ENCODE results near the gene C1QTNF7. TPM values are rescaled to one million over a fixed set of nuclear protein-coding genes. Genes with fewer than 3 reads are reported as not detected.

C1QTNF7 gene
- total RNA-seq, 1 experiment from 2014 or later, result not detected

GRCh38 chr4:15425520-15425919 lies 2.3 kb upstream of the C1QTNF7 start:
- no peaks in the 10 kb centered on the region for H3K79me2 ChIP-seq (ENCODE audit: insufficient read depth, low read length)
- no peak for DNase-seq (ENCODE audit: low read depth, low spot score)
- ChIA-PET POLR2A (no interaction called here), RAD21 (ENCODE audit: low non-redundant PET in 1 of 2, low total read pairs in 2 of 2, uncharacterized antibody in 2 of 2, unreplicated experiment in 2 of 2) (no interaction called here), CTCF (no interaction called here)
- BruUV-seq (replicated peaks), result no TSS peak
- intact Hi-C loops (cut with micrococcal nuclease), result no loop called here
- no peaks in the 10 kb centered on the region for H3K36me3 ChIP-seq (ENCODE audit: control insufficient read depth in 1 of 2, insufficient read depth in 2 of 2, low read length in 2 of 2)
- ATAC-seq, result no peak
- no peak overlapping the region for H3K4me3 ChIP-seq (replicated peaks in 1 of 2; ENCODE audit: low read depth in 1 of 2, low read length in 2 of 2)
- H3K9ac ChIP-seq (ENCODE audit: low read length), result no peak overlapping the region
- H3K27ac ChIP-seq (ENCODE audit: low read depth, low read length), result no peak overlapping the region
- H3K9me3 ChIP-seq (ENCODE audit: control insufficient read depth in 1 of 2, insufficient read depth in 1 of 2, low read depth in 1 of 2, low read length in 2 of 2), result no peaks in the 10 kb centered on the region
- no peaks in the 10 kb centered on the region for H3K9me2 ChIP-seq (ENCODE audit: insufficient read depth)
- no peak for TF ChIP-seq FOSL1 (IDR thresholded peaks at IDR 0.05; ENCODE audit: low read depth)
- no peak for TF ChIP-seq EGR1 (IDR thresholded peaks at IDR 0.05; ENCODE audit: low read depth)
- no peak for TF ChIP-seq MAX (IDR thresholded peaks at IDR 0.05)
- no peak for TF ChIP-seq ZFX (IDR thresholded peaks at IDR 0.05)
- TF ChIP-seq JUND (IDR thresholded peaks at IDR 0.05), result no peak
- TF ChIP-seq CEBPB (IDR thresholded peaks at IDR 0.05; ENCODE audit: low read depth), result no peak
- no peak for TF ChIP-seq REST (IDR thresholded peaks at IDR 0.05; ENCODE audit: low read depth)
- no peak for TF ChIP-seq SRF (IDR thresholded peaks at IDR 0.05; ENCODE audit: low read depth)
- no peak for TF ChIP-seq POLR2A (IDR thresholded peaks at IDR 0.05; ENCODE audit: borderline replicate concordance, extremely low read depth, insufficient read depth, insufficient read length)
- no peak for TF ChIP-seq RAD21 (IDR thresholded peaks at IDR 0.05; ENCODE audit: low read depth)
- no peak for TF ChIP-seq CTCF (IDR thresholded peaks at IDR 0.05 in 2 of 3, conservative IDR thresholded peaks at IDR 0.05 in 1 of 3; ENCODE audit: borderline replicate concordance in 1 of 3, insufficient read depth in 1 of 3, low read depth in 2 of 3, low read length in 2 of 3)
- TF ChIP-seq ATF3 (IDR thresholded peaks at IDR 0.05), result no peak
- TF ChIP-seq EZH2phosphoT487 (IDR thresholded peaks at IDR 0.05; ENCODE audit: borderline replicate concordance), result no peak
- TF ChIP-seq YY1 (IDR thresholded peaks at IDR 0.05; ENCODE audit: extremely low read depth, insufficient replicate concordance, low read depth, low read length), result no peak
- no peak for TF ChIP-seq CBX3 (IDR thresholded peaks at IDR 0.05; ENCODE audit: low read depth)
- TF ChIP-seq ZBTB33 (IDR thresholded peaks at IDR 0.05; ENCODE audit: extremely low read depth, insufficient replicate concordance, low read length), result no peak
- H2AFZ ChIP-seq (ENCODE audit: low read depth, low read length, poor library complexity, severe bottlenecking), result no peak overlapping the region
- H3K4me1 ChIP-seq (ENCODE audit: control insufficient read depth in 1 of 2, insufficient read depth in 2 of 2, low read length in 2 of 2), result no peaks in the 10 kb centered on the region
- H3K27me3 ChIP-seq (ENCODE audit: insufficient read depth, low read length), result peaks cover 15% of the 10 kb centered on the region
- no peak overlapping the region for H3K4me2 ChIP-seq (ENCODE audit: low read length)
- H4K20me1 ChIP-seq (ENCODE audit: insufficient read depth), result no peaks in the 10 kb centered on the region
